ENCODE measurements around the gene CAPSL. TPM values are rescaled to one million over a fixed set of nuclear protein-coding genes. Genes with fewer than 3 reads are reported as not detected.

The CAPSL gene
- total and polyA plus RNA-seq, 2 donors (not counting 3 experiments of a cell fraction or from before 2014, with no cell fraction given): not detected

DNA sequence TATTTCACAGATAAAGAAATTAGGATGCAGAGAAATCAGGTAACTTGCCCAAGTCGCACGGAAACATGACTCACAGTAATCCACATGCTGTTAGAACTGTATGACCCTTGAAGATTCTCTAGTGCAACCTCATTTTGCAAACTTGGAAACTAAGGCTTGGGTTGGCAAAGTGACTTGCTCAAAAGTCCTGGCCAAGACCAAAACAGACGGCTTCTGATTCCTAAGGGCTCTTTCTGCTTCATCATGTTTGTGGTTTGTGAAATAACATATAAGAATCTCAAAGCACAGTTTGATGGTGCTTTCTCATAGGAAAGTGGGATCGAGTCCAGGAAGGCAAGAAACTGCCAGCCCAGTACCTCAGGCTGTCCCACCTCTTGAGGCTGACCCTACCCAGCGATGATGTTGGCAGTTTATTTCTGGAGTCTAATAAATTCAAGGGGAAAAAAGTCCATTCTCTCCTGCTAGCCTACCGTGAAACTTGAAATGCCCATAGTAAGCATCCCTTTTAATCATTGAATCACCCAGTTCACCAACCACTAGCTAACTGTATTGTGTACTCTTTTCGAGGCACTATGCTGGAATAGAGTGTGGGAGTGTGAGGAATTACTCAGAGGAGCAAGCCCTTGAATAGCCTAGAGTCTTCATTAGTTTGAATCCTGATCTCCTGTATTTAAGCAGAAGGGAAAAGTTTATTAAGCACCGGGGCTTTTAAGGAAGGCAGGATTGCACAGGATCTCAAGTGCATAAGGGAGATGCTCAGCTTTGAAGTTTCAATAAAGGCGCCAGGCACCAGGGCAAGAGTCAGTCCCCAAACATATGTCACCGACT, 14.1 kb downstream of the CAPSL start:
- H3K9me1 ChIP-seq (replicated peaks; ENCODE audit: control insufficient read depth, extremely low read depth, insufficient read depth, low read length): no peaks in the 10 kb centered on the region
- intact Hi-C loops (cut with micrococcal nuclease): no loop called here
- no peak overlapping the region for H3K4me3 ChIP-seq (replicated peaks in 1 of 3; ENCODE audit: insufficient read depth in 1 of 3, low read depth in 1 of 3, low read length in 3 of 3)
- H3K4me2 ChIP-seq (ENCODE audit: insufficient read depth, low read length): no peak overlapping the region
- no peak overlapping the region for H3K9ac ChIP-seq (replicated peaks; ENCODE audit: extremely low read depth, insufficient read depth, low read length)
- BruUV-seq (replicated peaks): no TSS peak
- no peak overlapping the region for H2AFZ ChIP-seq (ENCODE audit: low read depth, low read length)
- ChIA-PET POLR2A (no interaction called here), CTCF (interaction anchor here (0.6 to 5.6 kb wide), 32 partner anchors 10 to 966 kb away, joined by 3 to 339 read pairs (median 5); partner anchors contain the start of genes IL7R and SPEF2)
- no peaks in the 10 kb centered on the region for H3K79me2 ChIP-seq (ENCODE audit: control insufficient read depth, insufficient read depth, low read length)
- H3K27ac ChIP-seq (ENCODE audit: insufficient read depth, low read depth, low read length): no peak overlapping the region
- DNase-seq (ENCODE audit: low read depth, low spot score) (no peak), FAIRE-seq (no peak)
- peaks cover 0 to 3% of the 10 kb centered on the region in 2 experiments for H3K27me3 ChIP-seq (ENCODE audit: control insufficient read depth in 2 of 2, insufficient read depth in 2 of 2, low read length in 2 of 2)
- H3K9me3 ChIP-seq (replicated peaks; ENCODE audit: control insufficient read depth, insufficient read depth, low read length): no peaks in the 10 kb centered on the region
- no peaks in the 10 kb centered on the region for H4K20me1 ChIP-seq (replicated peaks; ENCODE audit: control insufficient read depth, extremely low read depth, insufficient read depth, low read length)
- TF ChIP-seq, protein P1, sequence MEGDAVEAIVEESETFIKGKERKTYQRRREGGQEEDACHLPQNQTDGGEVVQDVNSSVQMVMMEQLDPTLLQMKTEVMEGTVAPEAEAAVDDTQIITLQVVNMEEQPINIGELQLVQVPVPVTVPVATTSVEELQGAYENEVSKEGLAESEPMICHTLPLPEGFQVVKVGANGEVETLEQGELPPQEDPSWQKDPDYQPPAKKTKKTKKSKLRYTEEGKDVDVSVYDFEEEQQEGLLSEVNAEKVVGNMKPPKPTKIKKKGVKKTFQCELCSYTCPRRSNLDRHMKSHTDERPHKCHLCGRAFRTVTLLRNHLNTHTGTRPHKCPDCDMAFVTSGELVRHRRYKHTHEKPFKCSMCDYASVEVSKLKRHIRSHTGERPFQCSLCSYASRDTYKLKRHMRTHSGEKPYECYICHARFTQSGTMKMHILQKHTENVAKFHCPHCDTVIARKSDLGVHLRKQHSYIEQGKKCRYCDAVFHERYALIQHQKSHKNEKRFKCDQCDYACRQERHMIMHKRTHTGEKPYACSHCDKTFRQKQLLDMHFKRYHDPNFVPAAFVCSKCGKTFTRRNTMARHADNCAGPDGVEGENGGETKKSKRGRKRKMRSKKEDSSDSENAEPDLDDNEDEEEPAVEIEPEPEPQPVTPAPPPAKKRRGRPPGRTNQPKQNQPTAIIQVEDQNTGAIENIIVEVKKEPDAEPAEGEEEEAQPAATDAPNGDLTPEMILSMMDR (IDR thresholded peaks at IDR 0.05; ENCODE audit: extremely low read depth in 1 of 2, insufficient read depth in 1 of 2, low read depth in 1 of 2, low read length in 2 of 2): no peak
- TF ChIP-seq MYC (IDR thresholded peaks at IDR 0.05; ENCODE audit: low read depth, low read length) (no peak), POLR2A (IDR thresholded peaks at IDR 0.05; ENCODE audit: low read depth, low read length) (no peak), GATA2 (IDR thresholded peaks at IDR 0.05; ENCODE audit: insufficient read depth, insufficient read length, low read depth, low read length) (no peak), POLR2AphosphoS5 (IDR thresholded peaks at IDR 0.05; ENCODE audit: insufficient read depth, low read depth, low read length) (no peak), JUN (IDR thresholded peaks at IDR 0.05; ENCODE audit: borderline replicate concordance, insufficient read depth, insufficient read length, low read depth) (no peak), EZH2 (IDR thresholded peaks at IDR 0.05; ENCODE audit: borderline replicate concordance, low read depth, low read length, severe bottlenecking) (no peak), FOS (IDR thresholded peaks at IDR 0.05; ENCODE audit: borderline replicate concordance, insufficient read depth, low read length) (no peak)
- TF ChIP-seq, protein P2, sequence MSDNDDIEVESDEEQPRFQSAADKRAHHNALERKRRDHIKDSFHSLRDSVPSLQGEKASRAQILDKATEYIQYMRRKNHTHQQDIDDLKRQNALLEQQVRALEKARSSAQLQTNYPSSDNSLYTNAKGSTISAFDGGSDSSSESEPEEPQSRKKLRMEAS (IDR thresholded peaks at IDR 0.05; ENCODE audit: insufficient read depth, insufficient read length): no peak
- dilution Hi-C loops (cut with MboI; ENCODE audit: extremely low pct_ligation_motif_present, low sequenced_read_pairs): no loop called here
- H3K4me1 ChIP-seq (ENCODE audit: control insufficient read depth, extremely low read depth, insufficient read depth, low read length): no peaks in the 10 kb centered on the region
- H3K36me3 ChIP-seq (ENCODE audit: control insufficient read depth in 2 of 2, extremely low read depth in 1 of 2, insufficient read depth in 2 of 2, low read length in 2 of 2): no peaks in the 10 kb centered on the region

All from endothelial cell of umbilical vein (primary cell).